ENCODE results near the gene CALCR.
"Not testable (repeated sequence)": the region's sequence is repeated elsewhere in the genome, so short reads cannot be mapped to it uniquely, and the experiment has no call there.

The CALCR gene

GRCh38 chr7:93574646-93575554, at the start of gene CALCR:
Gene CALCR (minus strand): TSS chr7:93574724. CDS start chr7:93486981, 87,743 bp downstream.
- DNase-seq (ENCODE audit: low read depth in 2 of 2), result no peak

DNA sequence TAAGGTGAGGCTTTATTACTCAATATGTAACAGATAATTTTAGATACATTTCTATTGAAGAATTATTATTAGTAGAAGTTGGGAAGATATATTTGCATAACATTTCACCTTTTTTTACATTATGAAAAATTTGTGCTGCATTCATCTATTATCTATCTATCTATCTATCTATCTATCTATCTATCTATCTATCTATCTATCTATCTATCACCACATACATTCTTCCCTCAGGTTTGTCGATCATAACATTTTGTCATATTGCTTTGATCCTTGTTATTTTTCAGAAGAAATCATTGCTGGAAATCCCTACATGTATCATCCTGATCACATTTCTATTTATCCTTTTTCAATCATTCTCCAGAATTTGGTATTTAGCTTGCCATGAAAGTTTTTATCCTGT, 49.3 kb upstream of the CALCR start:
- DNase-seq (ENCODE audit: low read depth in 2 of 2), result no peak

- DNase-seq (ENCODE audit: low read depth in 2 of 2), result no peak
These were observed 47.8 kb upstream of the CALCR start for GRCh38 chr7:93622036-93623033.

DNA sequence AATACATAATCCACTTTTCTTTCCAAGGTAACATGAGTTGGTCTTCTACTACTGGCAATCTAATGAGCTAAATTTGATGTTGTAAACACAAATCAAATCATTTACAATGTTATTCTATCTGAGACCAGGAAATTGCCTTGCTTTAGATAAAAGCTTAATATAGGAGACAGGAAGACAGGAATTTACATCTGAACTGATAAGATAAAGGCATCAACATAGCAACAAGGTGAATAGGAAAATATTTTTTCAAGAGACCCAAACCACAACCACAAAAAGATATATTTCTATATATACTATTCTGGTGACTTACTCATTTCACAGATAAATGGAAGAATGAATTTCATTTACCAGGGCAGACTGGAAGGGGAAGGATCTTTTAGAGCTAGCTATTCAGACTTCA, 46.3 kb upstream of the CALCR start:
- no peak for DNase-seq (ENCODE audit: low read depth in 2 of 2)

- DNase-seq (ENCODE audit: low read depth in 2 of 2), result no peak
These were observed 45.5 kb upstream of the CALCR start for GRCh38 chr7:93620057-93620456.

DNA sequence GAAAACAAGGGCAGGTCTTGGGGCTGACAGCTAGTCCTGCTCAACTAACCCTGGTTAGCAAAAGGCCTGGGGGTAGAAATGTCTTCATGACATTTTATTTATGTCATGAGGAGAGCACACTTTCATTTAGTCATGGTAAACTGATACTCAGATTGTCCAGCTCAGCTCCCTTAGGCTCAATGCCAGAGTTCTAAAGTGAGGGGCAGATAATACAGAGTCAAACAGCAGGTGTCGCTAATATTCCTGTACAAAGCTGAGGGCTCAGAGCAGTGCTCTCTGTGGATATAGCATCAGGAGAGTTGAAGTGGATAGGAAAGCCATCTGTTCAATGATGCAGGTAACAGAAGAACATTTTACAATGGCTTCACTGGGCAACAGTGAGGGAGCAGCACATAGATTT, 26.8 kb upstream of the CALCR start:
- DNase-seq (ENCODE audit: low read depth in 2 of 2), result no peak

DNA sequence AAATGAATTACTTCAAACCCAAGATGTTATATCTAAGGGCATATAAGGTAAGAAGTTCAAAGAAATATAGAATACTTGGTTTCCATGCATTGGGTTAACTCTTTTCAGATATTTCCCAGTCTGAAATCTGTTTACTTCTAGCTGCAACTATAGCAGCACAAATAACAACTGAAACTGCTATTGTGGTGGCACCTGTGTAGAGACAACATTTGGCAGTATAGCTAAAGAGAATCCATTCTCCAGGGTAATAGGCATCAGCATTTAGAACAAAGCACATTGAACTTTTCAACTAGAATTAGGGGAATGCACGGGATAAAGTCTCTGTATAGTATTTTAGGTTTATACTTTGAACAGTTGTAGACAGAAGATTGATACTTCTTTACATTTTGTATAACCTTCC, 19.7 kb upstream of the CALCR start:
- no peak for DNase-seq (ENCODE audit: low read depth in 2 of 2)

DNA sequence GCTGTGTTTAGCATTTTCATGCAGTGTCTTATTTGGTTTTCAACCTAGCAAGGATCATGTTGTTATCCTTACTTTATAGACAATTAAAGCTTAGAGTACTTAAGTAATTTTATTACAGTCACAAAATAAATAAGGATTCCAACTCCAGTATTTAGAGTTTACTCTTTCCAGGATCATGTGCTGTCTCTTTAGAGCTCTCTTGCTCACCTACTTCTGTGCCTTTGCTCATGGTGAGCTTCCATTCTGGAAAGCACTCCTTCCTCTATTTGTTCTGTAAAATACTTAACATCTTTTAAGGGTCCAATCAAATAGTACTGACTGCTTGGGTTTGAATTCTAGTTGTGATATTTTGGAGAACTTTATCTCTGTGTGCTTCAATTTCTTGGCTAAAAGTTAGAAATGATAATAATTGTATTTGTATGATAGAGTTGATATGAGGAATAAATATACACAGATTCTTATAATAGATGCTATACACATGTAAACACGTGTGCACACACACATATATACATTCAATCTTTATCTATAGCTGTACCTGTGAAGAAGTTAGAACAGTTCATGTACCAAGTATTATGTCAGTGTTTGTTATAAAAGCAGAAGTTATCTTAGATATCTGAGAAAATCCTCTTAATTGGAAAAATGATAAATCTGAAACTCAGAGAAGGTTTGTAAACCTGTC, 18.2 kb upstream of the CALCR start:
- DNase-seq (ENCODE audit: low read depth in 2 of 2), result no peak

DNA sequence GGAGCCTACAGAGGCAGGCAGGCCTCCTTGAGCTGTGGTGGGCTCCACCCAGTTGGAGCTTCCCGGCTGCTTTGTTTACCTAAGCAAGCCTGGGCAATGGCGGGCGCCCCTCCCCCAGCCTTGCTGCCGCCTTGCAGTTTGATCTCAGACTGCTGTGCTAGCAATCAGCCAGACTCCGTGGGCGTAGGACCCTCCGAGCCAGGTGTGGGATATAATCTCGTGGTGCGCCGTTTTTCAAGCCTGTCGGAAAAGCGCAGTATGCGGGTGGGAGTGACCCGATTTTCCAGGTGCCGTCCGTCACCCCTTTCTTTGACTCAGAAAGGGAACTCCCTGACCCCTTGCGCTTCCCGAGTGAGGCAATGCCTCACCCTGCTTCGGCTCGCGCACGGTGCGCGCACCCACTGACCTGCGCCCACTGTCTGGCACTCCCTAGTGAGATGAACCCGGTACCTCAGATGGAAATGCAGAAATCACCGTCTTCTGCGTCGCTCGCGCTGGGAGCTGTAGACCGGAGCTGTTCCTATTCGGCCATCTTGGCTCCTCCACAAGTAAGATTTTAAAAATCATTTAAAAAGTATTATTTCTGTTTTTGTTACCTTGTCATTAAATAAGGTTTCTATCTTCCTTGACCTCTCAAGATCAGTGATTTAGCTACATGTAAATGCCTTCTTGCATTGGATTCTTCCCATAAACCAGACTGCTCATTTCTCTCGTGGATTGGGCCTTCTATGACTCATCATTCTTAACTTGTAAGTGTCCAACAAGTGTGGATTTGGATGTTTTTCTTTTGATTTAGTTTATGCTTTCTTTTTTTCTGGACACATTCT, 16.9 kb upstream of the CALCR start:
- not testable (repeated sequence) for DNase-seq (ENCODE audit: low read depth in 2 of 2)

DNA sequence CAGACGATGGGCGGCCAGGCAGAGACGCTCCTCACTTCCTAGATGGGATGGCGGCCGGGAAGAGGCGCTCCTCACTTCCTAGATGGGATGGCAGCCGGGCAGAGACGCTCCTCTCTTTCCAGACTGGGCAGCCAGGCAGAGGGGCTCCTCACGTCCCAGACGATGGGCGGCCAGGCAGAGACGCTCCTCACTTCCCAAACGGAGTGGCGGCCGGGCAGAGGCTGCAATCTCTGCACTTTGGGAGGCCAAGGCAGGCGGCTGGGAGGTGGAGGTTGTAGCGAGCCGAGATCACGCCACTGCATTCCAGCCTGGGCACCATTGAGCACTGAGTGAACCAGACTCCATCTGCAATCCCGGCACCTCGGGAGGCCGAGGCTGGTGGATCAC, 11.9 kb upstream of the CALCR start:
- not testable (repeated sequence) for DNase-seq (ENCODE audit: low read depth in 2 of 2)

- not testable (repeated sequence) for DNase-seq (ENCODE audit: low read depth in 2 of 2)
These were observed 11.4 kb upstream of the CALCR start for GRCh38 chr7:93585694-93586478.

DNA sequence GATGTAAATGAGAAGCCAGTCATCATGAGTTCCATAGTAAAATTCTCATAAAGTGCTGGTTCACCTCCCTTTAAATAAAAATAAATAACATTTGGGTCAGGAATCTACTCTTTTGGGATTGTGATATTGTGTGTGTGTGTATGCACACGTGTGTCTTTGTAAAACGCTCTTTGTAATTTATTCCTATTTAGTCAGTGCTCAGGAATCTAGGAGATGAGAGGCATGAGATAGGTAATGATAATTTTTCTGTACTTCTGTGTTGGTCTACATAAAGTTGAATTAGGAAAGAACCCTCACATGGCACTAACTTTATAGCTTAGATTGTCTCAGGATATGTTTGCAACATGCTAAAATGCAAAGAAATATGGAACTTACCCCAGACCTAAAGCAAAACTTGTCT, 4.9 kb upstream of the CALCR start:
- DNase-seq (ENCODE audit: low read depth in 2 of 2), result no peak

DNA sequence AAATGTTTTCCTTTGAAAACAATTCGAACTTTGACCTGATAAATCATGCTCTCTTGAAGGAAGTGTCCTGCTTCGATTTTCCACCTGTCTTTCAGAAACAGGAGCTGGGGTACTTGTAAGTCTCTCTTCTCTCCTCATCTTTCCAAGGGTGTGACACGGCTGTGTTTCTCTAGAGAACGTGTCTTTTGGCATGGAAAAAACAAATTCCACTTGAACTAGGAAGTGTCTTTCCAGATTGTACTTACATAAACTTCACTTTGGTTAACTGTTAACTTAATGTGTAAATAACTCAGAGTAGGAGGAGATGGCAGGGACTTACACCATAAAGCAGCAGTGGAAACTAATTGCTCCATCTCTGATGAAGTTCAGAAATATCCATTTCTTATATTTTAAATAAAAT, 4.2 kb upstream of the CALCR start:
- no peak for DNase-seq (ENCODE audit: low read depth in 2 of 2)

DNA sequence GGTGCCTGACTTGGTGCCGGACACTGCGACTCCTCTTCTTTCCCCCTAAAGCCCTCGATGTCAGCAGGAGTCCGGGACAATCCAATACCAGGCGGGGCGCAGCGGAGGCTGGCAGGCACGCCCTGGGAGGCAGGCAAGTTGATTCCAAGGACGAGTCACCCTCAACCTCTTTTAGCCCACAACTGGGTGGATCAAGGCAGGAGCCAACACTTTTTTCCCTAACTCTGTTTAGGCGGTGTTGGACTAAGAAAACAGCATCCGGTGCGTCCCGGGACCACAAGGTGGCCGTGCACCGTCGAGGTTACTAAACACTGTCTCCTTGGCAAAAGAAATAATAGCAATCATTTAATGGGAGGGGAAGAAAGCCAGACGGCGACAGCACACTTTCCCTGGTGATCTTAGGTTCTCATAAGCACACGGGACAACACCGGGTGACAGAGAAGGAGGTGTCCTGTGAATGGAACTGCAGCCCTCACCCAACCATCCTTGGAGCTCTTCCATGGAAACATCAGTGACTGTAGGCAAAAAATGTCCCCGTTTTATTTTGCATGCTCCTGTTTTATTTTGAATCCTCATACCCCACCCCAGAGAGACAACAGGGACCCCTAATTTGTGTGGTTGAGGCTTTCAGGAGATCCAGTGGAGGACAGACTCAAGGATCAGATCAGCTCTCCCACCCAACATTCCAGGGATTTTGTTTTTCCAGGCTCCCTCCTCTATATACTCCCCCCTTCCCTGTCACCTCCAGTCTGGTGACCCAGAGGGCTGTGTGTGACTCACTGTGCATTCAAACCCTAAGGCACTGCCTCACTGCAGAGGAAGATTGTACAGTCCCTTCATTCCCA, 1.3 kb upstream of the CALCR start:
- DNase-seq (ENCODE audit: low read depth in 2 of 2), result no peak

GRCh38 chr7:93574269-93574645, 267 bp downstream of the CALCR start:
- no peak for DNase-seq (ENCODE audit: low read depth in 2 of 2)

- no peak for DNase-seq (ENCODE audit: low read depth in 2 of 2)
These were observed 5.3 kb downstream of the CALCR start for GRCh38 chr7:93569189-93569588.

DNA sequence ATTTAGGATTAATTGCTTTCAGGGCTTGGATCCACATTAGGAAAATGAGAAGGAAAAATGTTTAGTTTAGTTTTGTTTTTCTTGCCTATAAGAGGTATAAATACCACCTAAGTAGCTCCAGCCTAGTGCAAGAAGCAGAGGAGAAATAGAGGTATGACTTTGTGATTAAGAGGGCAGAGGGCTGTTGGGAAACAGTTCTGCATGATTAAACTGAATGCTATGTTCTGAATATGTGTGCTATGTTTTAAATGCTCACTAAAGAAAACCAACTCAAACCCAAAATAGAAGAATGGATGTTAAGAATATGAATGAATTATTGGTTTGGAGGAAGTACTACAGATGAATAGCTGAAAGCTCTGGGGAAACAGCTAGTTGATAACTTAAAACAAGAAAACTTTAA, 7.6 kb downstream of the CALCR start:
- no peak for DNase-seq (ENCODE audit: low read depth in 2 of 2)

- DNase-seq (ENCODE audit: low read depth in 2 of 2), result no peak
These were observed 10.9 kb downstream of the CALCR start for GRCh38 chr7:93563584-93563983.

DNA sequence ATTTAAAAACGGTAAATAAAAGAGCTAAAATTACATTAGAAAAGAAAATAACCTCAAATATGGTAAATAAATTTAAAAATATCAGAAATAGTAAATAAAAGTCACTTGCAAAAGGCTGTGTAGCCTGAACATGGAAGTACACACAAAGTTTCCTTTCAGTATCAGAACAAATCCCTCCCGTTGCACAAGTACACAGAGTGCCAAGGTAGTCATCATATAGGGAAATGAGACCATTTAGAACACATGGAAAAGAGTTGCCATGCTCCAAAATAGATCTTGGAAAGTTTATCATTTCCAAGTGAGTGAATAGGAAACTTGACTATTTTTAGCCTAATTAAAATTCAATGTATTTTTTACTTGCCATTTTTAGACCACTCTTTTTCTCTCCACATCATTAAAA, 11.6 kb downstream of the CALCR start:
- DNase-seq (ENCODE audit: low read depth in 2 of 2), result no peak
